BLaER1 (cell line): Measurements from ENCODE around the gene TMEFF2.

Source experiments
- H3K27ac ChIP-seq: shearing (Covaris generic); formaldehyde crosslinking; 2 replicates; pipeline ENCODE4 v1.8.1; 2022
- H3K27me3 ChIP-seq: shearing (Covaris generic); formaldehyde crosslinking; 2 replicates; pipeline ENCODE4 v1.8.1; 2022
- H3K36me3 ChIP-seq: shearing (Covaris generic); formaldehyde crosslinking; 2 replicates; pipeline ENCODE4 v1.8.1; 2022
- H3K4me1 ChIP-seq: shearing (Covaris generic); formaldehyde crosslinking; 2 replicates; pipeline ENCODE4 v1.8.1; 2022
- H3K4me2 ChIP-seq: shearing (Covaris generic); formaldehyde crosslinking; 2 replicates; pipeline ENCODE4 v1.8.1; 2022
- H3K4me3 ChIP-seq: shearing (Covaris generic); formaldehyde crosslinking; 2 replicates; pipeline ENCODE4 v1.8.1; 2022
- H3K9ac ChIP-seq: shearing (Covaris generic); formaldehyde crosslinking; 2 replicates; pipeline ENCODE4 v1.8.1; 2022
- H3K9me3 ChIP-seq: shearing (Covaris generic); formaldehyde crosslinking; 2 replicates; pipeline ENCODE4 v1.8.1; 2022
- H4K20me1 ChIP-seq: shearing (Covaris generic); formaldehyde crosslinking; 2 replicates; pipeline ENCODE4 v1.8.1; 2022
- Cebpa-rat ChIP-seq: shearing (Covaris generic); IDR thresholded peaks from 2 replicates; pipeline ENCODE4 v1.8.1; 2022

TMEFF2 gene

GRCh38 chr2:191920502-191920901 is 274.2 kb downstream of the TMEFF2 start:
- no peaks in the 10 kb centered on the region for H3K4me1 ChIP-seq
- H3K27ac ChIP-seq = no peak overlapping the region
- H3K9ac ChIP-seq = no peak overlapping the region
- H3K36me3 ChIP-seq = no peaks in the 10 kb centered on the region
- no peak overlapping the region for H3K4me3 ChIP-seq
- H3K4me2 ChIP-seq = no peak overlapping the region
- H3K27me3 ChIP-seq = no peaks in the 10 kb centered on the region
- H3K9me3 ChIP-seq = peaks cover 9% of the 10 kb centered on the region
- no peaks in the 10 kb centered on the region for H4K20me1 ChIP-seq
- TF ChIP-seq Cebpa-rat = no peak

- Histone ChIP-seq H3K27ac (no peak overlapping the region), H3K4me3 (no peak overlapping the region), H3K4me1 (no peaks in the 10 kb centered on the region), H3K27me3 (no peaks in the 10 kb centered on the region), H3K4me2 (no peak overlapping the region), H3K36me3 (no peaks in the 10 kb centered on the region), H3K9ac (no peak overlapping the region), H3K9me3 (peaks cover 9% of the 10 kb centered on the region), H4K20me1 (no peaks in the 10 kb centered on the region)
- TF ChIP-seq Cebpa-rat = no peak
Measured at GRCh38 chr2:191917967-191918651, 276.6 kb downstream of the TMEFF2 start.

- Histone ChIP-seq H3K4me3 (no peak overlapping the region), H3K4me1 (no peaks in the 10 kb centered on the region), H3K27me3 (no peaks in the 10 kb centered on the region), H3K27ac (no peak overlapping the region), H3K9me3 (peaks cover 9% of the 10 kb centered on the region), H3K9ac (no peak overlapping the region), H3K36me3 (no peaks in the 10 kb centered on the region), H4K20me1 (no peaks in the 10 kb centered on the region), H3K4me2 (no peak overlapping the region)
- no peak for TF ChIP-seq Cebpa-rat
Measured at GRCh38 chr2:191917430-191917881, 277.3 kb downstream of the TMEFF2 start.

GRCh38 chr2:191916826-191917225 is 277.9 kb downstream of the TMEFF2 start:
- no peak overlapping the region for H3K4me2 ChIP-seq
- H3K9ac ChIP-seq = no peak overlapping the region
- no peaks in the 10 kb centered on the region for H3K4me1 ChIP-seq

GRCh38 chr2:191915750-191916149 is 279.0 kb downstream of the TMEFF2 start:
- H3K4me1 ChIP-seq = no peaks in the 10 kb centered on the region
- H3K36me3 ChIP-seq = no peaks in the 10 kb centered on the region
- H3K9me3 ChIP-seq = no peaks in the 10 kb centered on the region
- no peak for TF ChIP-seq Cebpa-rat
- H3K27ac ChIP-seq = no peak overlapping the region
- H3K4me3 ChIP-seq = no peak overlapping the region
- no peaks in the 10 kb centered on the region for H3K27me3 ChIP-seq
- no peak overlapping the region for H3K9ac ChIP-seq
- no peak overlapping the region for H3K4me2 ChIP-seq
- H4K20me1 ChIP-seq = no peaks in the 10 kb centered on the region

More at GRCh38 chr2:191916826-191917225, 277.9 kb downstream of the TMEFF2 start:
- Histone ChIP-seq H3K27ac (no peak overlapping the region), H3K4me3 (no peak overlapping the region), H3K36me3 (no peaks in the 10 kb centered on the region), H3K27me3 (no peaks in the 10 kb centered on the region), H3K9me3 (peaks cover 8% of the 10 kb centered on the region), H4K20me1 (no peaks in the 10 kb centered on the region)
- TF ChIP-seq Cebpa-rat = no peak

- no peak overlapping the region for H3K4me3 ChIP-seq
- no peaks in the 10 kb centered on the region for H3K27me3 ChIP-seq
- no peak overlapping the region for H3K27ac ChIP-seq
- H3K9me3 ChIP-seq = no peaks in the 10 kb centered on the region
- H3K9ac ChIP-seq = no peak overlapping the region
- TF ChIP-seq Cebpa-rat = no peak
- no peaks in the 10 kb centered on the region for H3K36me3 ChIP-seq
- no peaks in the 10 kb centered on the region for H3K4me1 ChIP-seq
- H4K20me1 ChIP-seq = no peaks in the 10 kb centered on the region
- no peak overlapping the region for H3K4me2 ChIP-seq
Measured at GRCh38 chr2:191913796-191914195, 280.9 kb downstream of the TMEFF2 start.

- Histone ChIP-seq H3K4me2 (no peak overlapping the region), H3K4me3 (no peak overlapping the region), H3K9me3 (no peaks in the 10 kb centered on the region), H3K9ac (no peak overlapping the region), H3K27me3 (no peaks in the 10 kb centered on the region), H4K20me1 (no peaks in the 10 kb centered on the region), H3K36me3 (no peaks in the 10 kb centered on the region), H3K27ac (no peak overlapping the region), H3K4me1 (no peaks in the 10 kb centered on the region)
- TF ChIP-seq Cebpa-rat = no peak
Measured at GRCh38 chr2:191912764-191913163, 282.0 kb downstream of the TMEFF2 start.

GRCh38 chr2:191910518-191910917 is 284.2 kb downstream of the TMEFF2 start:
- Histone ChIP-seq H3K36me3 (no peaks in the 10 kb centered on the region), H3K9ac (no peak overlapping the region), H3K27me3 (no peaks in the 10 kb centered on the region), H3K4me1 (no peaks in the 10 kb centered on the region), H3K4me3 (no peak overlapping the region), H3K27ac (no peak overlapping the region), H3K4me2 (no peak overlapping the region), H3K9me3 (no peaks in the 10 kb centered on the region), H4K20me1 (no peaks in the 10 kb centered on the region)
- no peak for TF ChIP-seq Cebpa-rat

GRCh38 chr2:191908874-191909273 is 285.9 kb downstream of the TMEFF2 start:
- no peak overlapping the region for H3K9ac ChIP-seq
- TF ChIP-seq Cebpa-rat = no peak
- no peaks in the 10 kb centered on the region for H3K4me1 ChIP-seq

GRCh38 chr2:191907545-191907944 is 287.2 kb downstream of the TMEFF2 start:
- Histone ChIP-seq H3K27me3 (no peaks in the 10 kb centered on the region), H3K9ac (no peak overlapping the region), H3K27ac (no peak overlapping the region), H3K4me3 (no peak overlapping the region), H3K36me3 (no peaks in the 10 kb centered on the region), H3K4me2 (no peak overlapping the region), H3K4me1 (no peaks in the 10 kb centered on the region), H3K9me3 (no peaks in the 10 kb centered on the region), H4K20me1 (no peaks in the 10 kb centered on the region)
- TF ChIP-seq Cebpa-rat = no peak

More at GRCh38 chr2:191908874-191909273, 285.9 kb downstream of the TMEFF2 start:
- Histone ChIP-seq H4K20me1 (no peaks in the 10 kb centered on the region), H3K27me3 (no peaks in the 10 kb centered on the region), H3K4me2 (no peak overlapping the region), H3K9me3 (no peaks in the 10 kb centered on the region), H3K36me3 (no peaks in the 10 kb centered on the region), H3K4me3 (no peak overlapping the region), H3K27ac (no peak overlapping the region)

GRCh38 chr2:191907091-191907490 is 287.6 kb downstream of the TMEFF2 start:
- Histone ChIP-seq H3K4me1 (no peaks in the 10 kb centered on the region), H4K20me1 (no peaks in the 10 kb centered on the region), H3K27ac (no peak overlapping the region)

More at GRCh38 chr2:191907091-191907490, 287.6 kb downstream of the TMEFF2 start:
- Histone ChIP-seq H3K4me3 (no peak overlapping the region), H3K9ac (no peak overlapping the region), H3K27me3 (no peaks in the 10 kb centered on the region), H3K4me2 (no peak overlapping the region), H3K9me3 (no peaks in the 10 kb centered on the region), H3K36me3 (no peaks in the 10 kb centered on the region)
- TF ChIP-seq Cebpa-rat = no peak
